ENCODE measurements around the gene CDC25A. TPM values are rescaled to one million over a fixed set of nuclear protein-coding genes. Genes with fewer than 3 reads are reported as not detected.

Gene CDC25A
- total RNA-seq, 4 donors from 2014 or later, result 1.7 to 7.6 (median 4.8) TPM

DNA sequence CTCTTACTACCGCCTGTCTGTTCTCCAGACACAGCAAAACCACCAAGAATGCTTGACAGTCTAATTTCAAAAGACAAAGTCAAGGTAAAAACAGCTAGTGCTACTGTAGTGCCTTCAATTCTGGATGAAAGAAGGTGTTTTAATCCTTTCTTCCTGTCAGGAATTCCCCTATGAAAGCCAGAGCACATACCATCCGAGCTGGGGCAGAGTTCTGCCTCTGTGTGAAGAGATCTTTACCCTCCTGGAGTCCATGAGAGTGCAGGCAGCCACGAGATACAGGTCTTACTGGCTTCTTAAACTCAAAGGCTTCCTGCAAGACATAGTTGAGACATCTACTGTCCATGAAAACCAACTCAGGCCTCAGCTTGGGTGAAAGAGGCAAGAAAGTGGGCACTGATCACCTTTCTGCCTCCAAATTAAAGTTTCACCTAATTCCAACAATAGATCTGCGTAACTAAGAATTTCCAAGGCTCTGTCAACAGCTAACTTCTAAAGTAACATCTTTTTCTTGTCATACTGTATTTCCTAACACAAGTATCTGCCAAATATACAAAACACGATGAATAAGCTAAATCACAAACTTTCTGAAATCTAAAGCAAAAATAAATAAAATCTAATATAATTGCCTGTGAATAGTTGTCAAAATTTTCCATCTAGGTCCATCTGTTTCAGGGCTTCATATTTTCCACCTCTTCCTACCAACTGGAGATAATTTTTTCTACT lies 7.5 kb downstream of the CDC25A start:
- 89 to 95% methylated on average over 2 to 5 of the region's 5 CpGs for WGBS, 2 donors (ENCODE audit: low coverage in 1 of 2)
- H3K4me3 ChIP-seq, result no peak overlapping the region
- no peak for DNase-seq
- peaks cover 0 to 3% (median 0%) of the 10 kb centered on the region in 4 donors for H3K4me1 ChIP-seq
- H3K36me3 ChIP-seq, result peaks cover 0 to 3% (median 0%) of the 10 kb centered on the region in 4 donors
- no peak overlapping the region for H3K27ac ChIP-seq
- in situ Hi-C loops (cut with MboI; ENCODE audit: low pct_ligation_motif_present in 1 of 4, low pct_unique_long_range_greater_than_20kb in 1 of 4, low sequenced_read_pairs in 3 of 4), result no loop called here
- H3K9me3 ChIP-seq, result no peaks in the 10 kb centered on the region
- no peaks in the 10 kb centered on the region for H3K27me3 ChIP-seq
- intact Hi-C loops (cut with DNase I; ENCODE audit: low total_unique reads), result no loop called here
- TF ChIP-seq, protein P1, sequence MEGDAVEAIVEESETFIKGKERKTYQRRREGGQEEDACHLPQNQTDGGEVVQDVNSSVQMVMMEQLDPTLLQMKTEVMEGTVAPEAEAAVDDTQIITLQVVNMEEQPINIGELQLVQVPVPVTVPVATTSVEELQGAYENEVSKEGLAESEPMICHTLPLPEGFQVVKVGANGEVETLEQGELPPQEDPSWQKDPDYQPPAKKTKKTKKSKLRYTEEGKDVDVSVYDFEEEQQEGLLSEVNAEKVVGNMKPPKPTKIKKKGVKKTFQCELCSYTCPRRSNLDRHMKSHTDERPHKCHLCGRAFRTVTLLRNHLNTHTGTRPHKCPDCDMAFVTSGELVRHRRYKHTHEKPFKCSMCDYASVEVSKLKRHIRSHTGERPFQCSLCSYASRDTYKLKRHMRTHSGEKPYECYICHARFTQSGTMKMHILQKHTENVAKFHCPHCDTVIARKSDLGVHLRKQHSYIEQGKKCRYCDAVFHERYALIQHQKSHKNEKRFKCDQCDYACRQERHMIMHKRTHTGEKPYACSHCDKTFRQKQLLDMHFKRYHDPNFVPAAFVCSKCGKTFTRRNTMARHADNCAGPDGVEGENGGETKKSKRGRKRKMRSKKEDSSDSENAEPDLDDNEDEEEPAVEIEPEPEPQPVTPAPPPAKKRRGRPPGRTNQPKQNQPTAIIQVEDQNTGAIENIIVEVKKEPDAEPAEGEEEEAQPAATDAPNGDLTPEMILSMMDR (IDR thresholded peaks at IDR 0.05), result no peak
- TF ChIP-seq POLR2AphosphoS5 (IDR thresholded peaks at IDR 0.05) (no peak), POLR2A (IDR thresholded peaks at IDR 0.05) (no peak), EP300 (IDR thresholded peaks at IDR 0.05; ENCODE audit: low read depth) (no peak)

DNA sequence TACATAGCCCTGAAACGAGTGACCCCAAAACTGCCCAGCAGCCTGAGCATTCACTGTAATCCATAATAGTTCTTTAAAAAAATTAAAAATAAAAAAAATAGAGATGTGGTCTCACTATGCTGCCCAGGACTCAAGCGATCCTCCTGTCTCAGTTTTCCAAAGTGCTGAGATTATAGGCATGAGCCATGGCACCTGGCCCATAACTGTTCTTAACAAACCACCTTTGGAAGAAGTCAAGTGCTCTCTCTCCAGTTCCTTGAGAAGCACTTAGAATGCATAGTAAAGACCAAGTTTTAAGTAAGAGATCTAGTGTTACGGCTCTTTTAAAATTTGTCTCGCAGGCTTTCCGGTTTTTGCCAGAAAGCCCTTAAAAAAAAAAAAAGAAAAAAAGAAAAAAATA lies 8.2 kb downstream of the CDC25A start:
- intact Hi-C loops (cut with DNase I; ENCODE audit: low total_unique reads), result no loop called here
- no peak overlapping the region for H3K27ac ChIP-seq
- in situ Hi-C loops (cut with MboI; ENCODE audit: low pct_ligation_motif_present in 1 of 4, low pct_unique_long_range_greater_than_20kb in 1 of 4, low sequenced_read_pairs in 3 of 4), result no loop called here
- no peak for TF ChIP-seq EP300 (IDR thresholded peaks at IDR 0.05; ENCODE audit: low read depth)
- TF ChIP-seq, protein P1 (IDR thresholded peaks at IDR 0.05), result no peak
- no peak for TF ChIP-seq POLR2A (IDR thresholded peaks at IDR 0.05)
- no peak for TF ChIP-seq POLR2AphosphoS5 (IDR thresholded peaks at IDR 0.05)
- no peak for DNase-seq
- no peak overlapping the region for H3K4me3 ChIP-seq
- no peaks in the 10 kb centered on the region for H3K9me3 ChIP-seq
- peaks cover 0 to 3% (median 0%) of the 10 kb centered on the region in 4 donors for H3K36me3 ChIP-seq
- H3K4me1 ChIP-seq, result no peaks in the 10 kb centered on the region
- no peaks in the 10 kb centered on the region for H3K27me3 ChIP-seq
- 96 to 97% methylated on average over 4 to 5 of the region's 5 CpGs for WGBS, 2 donors (ENCODE audit: low coverage in 1 of 2)

DNA sequence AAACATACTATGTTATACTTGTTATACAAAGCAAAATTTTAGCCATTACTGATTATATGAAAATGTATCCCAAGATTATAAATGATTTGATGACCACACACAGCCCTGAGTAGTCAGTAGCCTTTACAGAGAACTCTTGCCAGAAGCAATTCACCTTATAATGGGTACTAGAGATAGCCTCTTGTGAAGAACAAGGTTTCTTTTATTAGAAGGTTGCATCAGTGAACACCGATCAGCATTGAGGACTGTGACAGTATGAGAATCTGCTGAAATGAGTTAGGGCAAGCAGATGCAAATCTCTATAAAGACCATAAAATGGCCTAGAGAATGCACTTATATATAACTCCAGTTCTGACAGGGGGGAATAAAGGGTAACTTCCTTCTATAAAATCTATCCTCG lies 10.1 kb downstream of the CDC25A start:
- DNase-seq, result no peak
- H3K4me1 ChIP-seq, result no peaks in the 10 kb centered on the region
- H3K27ac ChIP-seq, result no peak overlapping the region
- no peaks in the 10 kb centered on the region for H3K27me3 ChIP-seq
- in situ Hi-C loops (cut with MboI; ENCODE audit: low pct_ligation_motif_present in 1 of 4, low pct_unique_long_range_greater_than_20kb in 1 of 4, low sequenced_read_pairs in 3 of 4) (no loop called here), intact Hi-C loops (cut with DNase I; ENCODE audit: low total_unique reads) (no loop called here)
- no peaks in the 10 kb centered on the region for H3K9me3 ChIP-seq
- TF ChIP-seq POLR2AphosphoS5 (IDR thresholded peaks at IDR 0.05) (no peak), EP300 (IDR thresholded peaks at IDR 0.05; ENCODE audit: low read depth) (no peak), POLR2A (IDR thresholded peaks at IDR 0.05) (no peak)
- TF ChIP-seq, protein P1 (IDR thresholded peaks at IDR 0.05), result no peak
- 89 to 91% methylated on average over 2 of the region's 2 CpGs for WGBS, 2 donors (ENCODE audit: low coverage in 1 of 2)
- no peak overlapping the region for H3K4me3 ChIP-seq
- peaks cover 0 to 3% (median 0%) of the 10 kb centered on the region in 4 donors for H3K36me3 ChIP-seq

DNA sequence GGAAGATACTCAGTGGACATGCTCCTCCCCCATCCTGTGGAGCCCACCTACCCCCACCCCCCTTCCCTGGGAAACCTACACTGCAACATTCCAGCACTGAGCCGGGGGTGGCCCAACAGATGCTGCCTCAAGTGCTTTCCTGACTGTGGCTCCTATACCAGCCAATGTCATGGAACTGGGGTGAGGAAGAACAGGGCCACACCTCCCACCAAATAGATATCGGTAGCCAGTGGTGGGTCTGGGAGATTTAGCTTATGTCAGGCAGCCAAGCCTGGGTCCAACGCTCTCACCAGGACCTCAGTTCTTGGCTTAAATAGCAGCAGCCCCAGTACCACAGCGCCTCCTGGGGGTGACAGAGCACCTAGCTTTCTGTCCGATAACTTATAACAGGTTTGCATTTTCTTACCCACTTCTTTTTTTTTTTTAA lies 30.3 kb downstream of the CDC25A start:
- no peak overlapping the region for H3K4me3 ChIP-seq
- in situ Hi-C loops (cut with MboI; ENCODE audit: low pct_ligation_motif_present in 1 of 4, low pct_unique_long_range_greater_than_20kb in 1 of 4, low sequenced_read_pairs in 3 of 4), result loop anchor here in 3 of 4 donors (10.0 to 25.0 kb wide), 3 partner anchors 321 to 621 kb away; no protein-coding TSS in a partner anchor
- peak; percentile 51 for DNase-seq
- TF ChIP-seq POLR2A (IDR thresholded peaks at IDR 0.05) (no peak), EP300 (IDR thresholded peaks at IDR 0.05; ENCODE audit: low read depth) (no peak), POLR2AphosphoS5 (IDR thresholded peaks at IDR 0.05) (no peak)
- TF ChIP-seq, protein P1 (IDR thresholded peaks at IDR 0.05), result peak; percentile 35 to 66 (median 60)
- WGBS, 2 donors (ENCODE audit: low coverage in 1 of 2), result 64 to 75% methylated on average over 2 to 5 of the region's 5 CpGs
- H3K4me1 ChIP-seq, result no peaks in the 10 kb centered on the region
- H3K27me3 ChIP-seq, result no peaks in the 10 kb centered on the region
- H3K36me3 ChIP-seq, result no peaks in the 10 kb centered on the region
- no peak overlapping the region for H3K27ac ChIP-seq
- intact Hi-C loops (cut with DNase I; ENCODE audit: low total_unique reads), result loop anchor here (5.0 to 10.0 kb wide), 2 partner anchors 163 to 326 kb away; no protein-coding TSS in a partner anchor
- H3K9me3 ChIP-seq, result no peaks in the 10 kb centered on the region
